HG02973 (cell line): ENCODE results near the gene MAPK6.
"Not testable (repeated sequence)": the region's sequence is repeated elsewhere in the genome, so short reads cannot be mapped to it uniquely, and the experiment has no call there.

ENCODE experiments used
- ATAC-seq: cut with Tn5 transposase; IDR thresholded peaks from one replicate; pipeline ENCODE4 v1.9.1; 2021; ENCODE audit warnings: moderate library complexity; ENCODE audit not compliant: unreplicated experiment

MAPK6 gene

GRCh38 chr15:52042051-52042851 is 23.2 kb downstream of the MAPK6 start:
- ATAC-seq: no peak

DNA sequence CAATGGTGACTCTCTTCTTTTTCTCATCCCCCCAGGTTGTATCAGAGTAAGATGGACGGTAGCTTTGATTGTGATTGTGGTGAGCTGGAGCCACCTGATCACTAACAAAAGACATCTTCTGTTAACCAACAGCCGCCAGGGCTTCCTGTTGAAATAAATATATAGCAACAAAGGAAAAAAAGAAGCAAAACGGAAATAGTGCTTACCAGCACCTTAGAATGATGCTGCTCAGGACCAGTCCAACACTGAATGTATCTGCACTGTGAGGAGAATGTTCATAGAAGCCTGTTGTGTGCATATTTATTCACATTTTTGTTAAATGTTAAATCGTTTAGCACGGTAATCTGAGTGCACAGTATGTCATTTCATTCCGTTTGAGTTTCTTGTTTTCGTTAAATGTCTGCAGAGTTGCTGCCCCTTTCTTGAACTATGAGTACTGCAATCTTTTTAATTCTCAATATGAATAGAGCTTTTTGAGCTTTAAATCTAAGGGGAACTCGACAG is 26.8 kb downstream of the MAPK6 start:
- not testable (repeated sequence) for ATAC-seq

DNA sequence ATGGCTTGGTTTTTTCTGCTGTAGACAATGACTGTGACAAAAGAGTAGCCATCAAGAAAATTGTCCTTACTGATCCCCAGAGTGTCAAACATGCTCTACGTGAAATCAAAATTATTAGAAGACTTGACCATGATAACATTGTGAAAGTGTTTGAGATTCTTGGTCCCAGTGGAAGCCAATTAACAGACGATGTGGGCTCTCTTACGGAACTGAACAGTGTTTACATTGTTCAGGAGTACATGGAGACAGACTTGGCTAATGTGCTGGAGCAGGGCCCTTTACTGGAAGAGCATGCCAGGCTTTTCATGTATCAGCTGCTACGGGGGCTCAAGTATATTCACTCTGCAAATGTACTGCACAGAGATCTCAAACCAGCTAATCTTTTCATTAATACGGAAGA is 27.5 kb downstream of the MAPK6 start:
- not testable (repeated sequence) for ATAC-seq

DNA sequence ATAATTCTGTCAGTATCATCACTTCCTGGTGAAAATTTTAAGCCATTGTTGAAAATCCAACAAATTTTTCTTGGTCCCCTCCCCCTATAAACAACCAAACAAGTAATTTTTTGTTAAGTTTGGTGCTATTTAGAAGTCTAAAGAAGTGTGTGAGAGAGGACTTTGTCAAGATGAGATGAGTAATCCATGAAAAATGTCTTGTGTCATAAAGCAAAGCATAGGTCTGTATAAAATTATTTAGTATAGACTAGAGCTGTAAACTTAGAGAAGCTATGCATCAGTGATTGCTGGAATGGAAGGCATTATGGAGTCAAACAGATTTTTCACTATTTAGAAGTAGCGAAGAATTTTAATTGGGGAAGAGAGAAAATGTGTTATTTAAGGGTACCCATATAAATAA is 31.4 kb downstream of the MAPK6 start:
- ATAC-seq: no peak

DNA sequence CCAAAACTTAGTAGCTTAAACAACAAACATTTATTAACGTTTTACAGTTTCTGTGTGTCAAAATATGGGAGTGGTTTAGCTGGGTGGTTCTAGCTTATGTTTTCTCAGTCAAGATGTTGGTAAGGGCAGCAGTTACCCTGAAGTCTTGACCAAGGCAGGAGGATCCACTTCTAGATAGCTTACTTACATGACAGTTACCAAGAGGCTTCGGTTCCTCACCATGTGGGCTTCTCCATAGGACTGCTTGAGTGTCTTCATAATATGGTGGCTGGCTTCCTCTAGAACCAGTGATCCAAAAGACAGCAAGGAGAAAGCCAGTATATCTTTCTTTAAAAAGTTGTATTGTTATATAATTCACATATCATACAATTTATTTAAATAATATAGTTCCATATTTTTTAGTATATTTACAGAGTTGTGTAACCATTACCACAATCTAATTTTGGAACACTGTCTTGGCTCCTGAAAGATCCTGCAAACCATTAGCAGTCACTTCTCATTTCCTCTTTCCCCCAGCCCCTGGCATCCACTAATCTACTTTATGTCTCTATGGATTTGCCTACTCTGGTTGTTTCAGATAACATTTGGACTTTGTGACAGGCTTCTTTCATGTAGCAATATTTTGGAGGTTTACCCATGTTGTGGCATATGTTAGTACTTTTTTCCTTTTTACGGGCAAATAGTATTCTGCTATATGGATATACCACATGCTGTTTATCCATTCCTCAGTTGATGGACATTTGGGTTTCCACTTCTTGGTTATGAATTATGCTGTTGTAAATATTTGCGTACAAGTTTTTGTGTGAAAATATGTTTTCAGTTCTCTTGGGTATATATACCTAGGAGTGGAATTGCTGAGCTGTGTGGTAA is 33.3 kb downstream of the MAPK6 start:
- no peak for ATAC-seq

DNA sequence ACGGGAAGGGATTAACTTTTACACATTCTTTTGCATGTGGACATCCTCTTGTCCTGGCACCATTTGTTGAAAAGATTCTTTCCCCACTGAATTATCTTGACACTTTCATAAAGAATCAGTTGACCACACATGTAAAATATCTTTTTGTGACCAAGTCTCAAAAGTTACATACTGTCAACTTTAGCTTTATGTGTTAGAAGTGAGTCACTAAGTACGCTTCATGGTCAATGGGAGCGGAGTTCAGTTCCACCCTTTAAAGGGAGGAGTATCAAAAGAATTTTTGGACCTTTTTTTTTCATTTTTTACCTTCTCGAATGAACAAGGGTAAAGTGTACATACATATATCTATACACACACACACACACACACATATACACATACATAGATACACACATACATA is 35.4 kb downstream of the MAPK6 start:
- no peak for ATAC-seq

DNA sequence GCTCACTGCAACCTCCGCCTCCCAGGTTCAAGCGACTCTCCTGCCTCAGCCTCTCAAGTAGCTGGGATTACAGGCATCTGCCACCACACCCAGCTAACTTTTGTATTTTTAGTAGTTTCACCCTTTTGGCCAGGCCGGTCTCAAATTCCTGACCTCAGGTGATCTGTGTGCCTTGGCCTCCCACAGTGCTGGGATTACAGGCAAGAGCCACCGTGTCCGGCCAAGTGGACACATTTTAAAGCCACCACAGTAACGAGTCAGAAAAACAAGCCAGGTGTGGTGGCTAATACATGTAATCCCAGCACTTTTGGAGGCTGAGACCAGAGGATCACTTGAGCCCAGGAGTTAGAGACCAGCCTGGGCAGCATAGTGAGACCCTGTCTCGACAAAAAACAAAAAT is 35.8 kb downstream of the MAPK6 start:
- not testable (repeated sequence) for ATAC-seq

GRCh38 chr15:52056001-52056400 is 37.0 kb downstream of the MAPK6 start:
- no peak for ATAC-seq

GRCh38 chr15:52056496-52056895 is 37.5 kb downstream of the MAPK6 start:
- no peak for ATAC-seq

- no peak for ATAC-seq
These were observed 39.0 kb downstream of the MAPK6 start for GRCh38 chr15:52057996-52058395.

- ATAC-seq: no peak
These were observed 41.5 kb downstream of the MAPK6 start for GRCh38 chr15:52060501-52060900.

- ATAC-seq: no peak
These were observed 48.0 kb downstream of the MAPK6 start for GRCh38 chr15:52066842-52067544.

DNA sequence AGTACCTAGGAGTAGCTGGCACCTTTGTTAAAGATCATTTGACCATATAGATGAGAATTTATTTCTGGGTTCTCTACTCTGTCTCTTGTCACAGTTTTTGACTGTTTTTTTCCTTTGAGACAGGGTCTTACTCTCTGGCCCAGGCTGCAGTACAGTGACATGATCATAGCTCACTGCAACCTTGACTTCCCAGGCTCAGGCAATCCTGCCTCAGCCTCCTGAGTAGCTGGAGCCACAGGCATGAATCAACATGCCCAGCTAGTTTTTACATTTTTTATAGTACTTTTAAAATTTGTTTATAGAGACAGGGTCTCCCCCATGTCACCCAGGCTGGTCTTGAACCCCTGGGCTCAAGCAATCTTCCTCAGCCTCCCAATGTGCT is 48.5 kb downstream of the MAPK6 start:
- no peak for ATAC-seq

DNA sequence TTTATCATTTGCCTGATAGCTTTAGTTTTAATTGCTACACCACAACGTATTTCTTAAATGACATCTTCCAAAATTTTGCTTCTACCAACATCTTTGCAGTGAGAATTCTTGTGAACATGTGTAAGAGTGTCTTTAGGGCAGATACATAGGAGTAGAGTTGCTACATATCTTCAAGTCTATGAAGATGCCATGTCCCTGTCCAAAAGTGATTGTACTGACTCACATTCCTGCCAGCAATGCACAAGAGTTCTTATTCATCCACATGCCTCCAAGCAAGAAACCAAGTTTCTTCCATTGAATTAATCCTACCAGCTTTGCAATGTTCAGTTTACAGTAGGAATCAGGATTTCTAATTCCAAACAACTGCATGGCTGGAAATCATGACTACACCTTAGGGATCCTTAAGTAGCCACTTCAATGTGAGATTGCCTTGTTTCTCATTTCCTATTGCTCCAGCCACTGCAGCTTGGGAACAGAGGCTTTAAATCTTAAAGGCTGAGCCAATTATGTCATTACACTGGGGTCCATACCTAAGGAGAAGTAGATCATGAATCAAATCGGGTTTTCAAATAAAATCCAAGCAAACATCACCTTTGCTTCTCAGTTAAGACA is 49.1 kb downstream of the MAPK6 start:
- ATAC-seq: no peak

DNA sequence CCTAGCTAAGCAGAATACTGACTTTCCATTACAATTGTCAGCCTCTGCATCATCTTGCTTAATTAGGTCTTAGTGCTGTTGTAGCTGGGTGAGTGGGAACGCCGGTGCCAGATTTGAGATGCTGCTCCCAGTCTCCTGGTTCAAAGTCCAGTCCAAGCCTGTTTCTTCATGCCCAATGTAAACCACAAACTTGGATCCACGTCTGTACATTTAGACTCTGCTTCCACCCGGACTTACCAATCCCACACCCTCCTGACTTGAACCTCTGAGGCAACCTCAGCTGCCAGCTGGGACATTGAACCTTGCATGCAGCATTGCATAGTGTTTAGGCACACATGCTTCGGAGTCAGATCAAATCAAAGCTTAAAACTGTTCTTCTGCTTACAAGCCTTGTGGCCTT is 50.5 kb downstream of the MAPK6 start:
- ATAC-seq: no peak

DNA sequence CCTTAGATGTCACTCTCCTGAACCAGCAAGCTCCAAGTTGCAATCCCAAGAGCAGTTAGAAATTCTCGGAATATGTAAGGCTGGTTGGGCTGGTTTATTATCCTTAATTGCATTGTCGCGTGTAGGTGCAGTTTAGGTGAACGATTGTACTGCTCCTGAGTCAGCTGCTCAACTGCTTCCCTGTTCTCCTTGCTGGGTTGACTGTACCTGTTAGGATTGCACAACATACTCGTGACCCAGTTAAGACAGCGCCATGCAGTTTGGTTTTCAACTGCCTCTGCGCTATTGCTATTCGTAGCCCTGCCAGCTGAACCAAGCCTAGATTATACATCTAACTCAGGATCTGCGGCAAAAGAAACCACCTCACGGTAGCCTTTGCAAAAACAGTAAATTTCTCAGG is 52.6 kb downstream of the MAPK6 start:
- no peak for ATAC-seq

- no peak for ATAC-seq
These were observed 58.1 kb downstream of the MAPK6 start for GRCh38 chr15:52076889-52077781.

DNA sequence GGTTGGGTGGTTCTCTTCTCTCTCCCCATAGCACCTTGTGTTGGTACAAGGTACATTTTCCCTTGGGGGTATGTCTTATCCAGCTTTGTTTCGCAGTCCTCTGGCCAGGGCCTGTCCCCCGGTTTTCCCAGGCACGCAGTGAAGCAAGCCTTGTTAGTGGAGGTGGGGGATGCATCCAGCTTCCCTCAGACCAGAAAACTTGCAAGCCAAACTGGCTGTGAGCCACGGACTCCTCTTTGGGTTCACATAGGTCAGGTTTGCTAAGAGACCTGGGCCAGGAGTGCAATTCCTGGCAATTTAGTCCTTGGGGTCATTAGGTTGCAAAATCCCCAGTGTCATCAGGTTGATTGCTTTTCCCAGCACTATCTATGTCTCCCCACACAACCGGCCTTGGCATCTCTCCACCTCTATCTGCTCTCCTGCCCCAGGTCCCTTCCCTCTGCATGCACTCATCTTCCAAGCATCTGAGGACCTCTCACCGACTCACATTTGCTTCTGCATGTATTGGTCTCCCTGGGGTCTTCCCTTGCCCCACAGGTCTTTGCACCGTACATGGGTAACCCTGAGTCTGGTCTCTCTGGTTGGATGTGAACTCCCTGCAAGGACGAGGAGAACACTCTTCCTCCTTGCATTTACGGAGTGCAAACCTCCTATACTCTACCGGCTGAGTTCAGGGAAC is 59.3 kb downstream of the MAPK6 start:
- no peak for ATAC-seq
